ENCODE results near the gene BICDL1.

Gene BICDL1

DNA sequence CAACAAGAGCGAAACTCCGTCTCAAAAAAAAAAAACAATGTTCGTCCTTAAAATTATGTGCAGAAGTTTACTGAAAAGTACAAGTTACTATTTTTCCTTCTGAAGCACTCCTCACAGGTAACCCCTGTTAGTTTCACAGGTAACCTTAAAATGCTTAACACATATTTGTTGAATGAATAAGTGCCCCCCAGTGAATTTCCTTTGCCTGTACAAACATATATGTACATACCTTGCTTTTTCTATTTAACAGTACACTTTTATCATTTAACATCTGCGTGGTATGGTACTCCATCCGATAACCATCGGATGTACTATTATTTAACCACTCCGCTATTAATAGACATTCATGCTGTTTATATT is 128.9 kb downstream of the BICDL1 start:
- peak overlapping the region; percentile 75 for H3K27ac Mint-ChIP-seq
- no peaks in the 10 kb centered on the region for H3K9me3 Mint-ChIP-seq

DNA sequence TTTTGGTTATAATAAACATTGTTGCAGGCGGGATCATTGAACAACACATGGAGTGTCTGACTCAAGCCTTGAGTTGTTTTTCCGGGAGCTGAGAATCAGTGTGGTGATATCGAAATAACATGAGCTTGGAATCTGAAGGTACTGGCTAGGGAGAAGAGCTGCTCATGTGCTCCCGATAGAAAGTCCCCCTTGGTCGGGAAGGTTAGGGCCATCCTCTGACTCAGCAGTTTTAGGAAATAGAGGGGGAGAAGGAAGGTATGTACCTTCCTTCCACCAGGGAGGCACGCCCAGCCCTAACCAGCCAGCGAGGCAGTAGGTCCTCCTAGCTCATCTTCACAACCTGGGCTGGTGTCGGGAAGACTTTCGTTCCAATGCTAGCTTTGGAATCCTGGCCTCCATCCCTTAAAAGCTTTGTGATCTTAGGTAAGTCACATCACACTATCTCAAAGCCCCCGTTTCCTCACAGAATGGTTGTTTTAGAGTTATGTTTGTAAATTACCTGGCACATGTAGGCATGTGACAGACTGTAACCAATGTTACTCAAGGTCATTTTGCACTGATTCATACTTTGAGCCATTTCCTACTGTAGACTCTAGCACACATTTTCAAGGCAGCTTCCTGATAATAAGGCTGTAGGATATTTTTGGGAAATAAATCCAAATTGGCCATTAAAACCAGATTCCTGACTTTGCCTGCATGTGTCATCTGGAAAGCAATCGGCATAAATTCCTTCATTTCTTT is 129.5 kb downstream of the BICDL1 start:
- TF ChIP-seq, protein P1, sequence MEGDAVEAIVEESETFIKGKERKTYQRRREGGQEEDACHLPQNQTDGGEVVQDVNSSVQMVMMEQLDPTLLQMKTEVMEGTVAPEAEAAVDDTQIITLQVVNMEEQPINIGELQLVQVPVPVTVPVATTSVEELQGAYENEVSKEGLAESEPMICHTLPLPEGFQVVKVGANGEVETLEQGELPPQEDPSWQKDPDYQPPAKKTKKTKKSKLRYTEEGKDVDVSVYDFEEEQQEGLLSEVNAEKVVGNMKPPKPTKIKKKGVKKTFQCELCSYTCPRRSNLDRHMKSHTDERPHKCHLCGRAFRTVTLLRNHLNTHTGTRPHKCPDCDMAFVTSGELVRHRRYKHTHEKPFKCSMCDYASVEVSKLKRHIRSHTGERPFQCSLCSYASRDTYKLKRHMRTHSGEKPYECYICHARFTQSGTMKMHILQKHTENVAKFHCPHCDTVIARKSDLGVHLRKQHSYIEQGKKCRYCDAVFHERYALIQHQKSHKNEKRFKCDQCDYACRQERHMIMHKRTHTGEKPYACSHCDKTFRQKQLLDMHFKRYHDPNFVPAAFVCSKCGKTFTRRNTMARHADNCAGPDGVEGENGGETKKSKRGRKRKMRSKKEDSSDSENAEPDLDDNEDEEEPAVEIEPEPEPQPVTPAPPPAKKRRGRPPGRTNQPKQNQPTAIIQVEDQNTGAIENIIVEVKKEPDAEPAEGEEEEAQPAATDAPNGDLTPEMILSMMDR (IDR thresholded peaks at IDR 0.05) = no peak
- Mint-ChIP-seq H3K4me1 (peaks cover 52% of the 10 kb centered on the region), H3K9me3 (no peaks in the 10 kb centered on the region), H3K4me3 (peak overlapping the region; percentile 92), H3K27ac (no peak overlapping the region), H3K27me3 (ENCODE audit: low read depth, poor library complexity) (no peaks in the 10 kb centered on the region), H3K36me3 (ENCODE audit: low read depth) (peaks cover 17% of the 10 kb centered on the region)
- DNase-seq = no peak

More for the DNA sequence above, 128.9 kb downstream of the BICDL1 start:
- peaks cover 52% of the 10 kb centered on the region for H3K4me1 Mint-ChIP-seq
- H3K36me3 Mint-ChIP-seq (ENCODE audit: low read depth) = peaks cover 22% of the 10 kb centered on the region
- TF ChIP-seq, protein P1 (IDR thresholded peaks at IDR 0.05) = no peak
- peaks cover 3% of the 10 kb centered on the region for H3K27me3 Mint-ChIP-seq (ENCODE audit: low read depth, poor library complexity)
- peak overlapping the region; percentile 92 for H3K4me3 Mint-ChIP-seq
- no peak for DNase-seq

DNA sequence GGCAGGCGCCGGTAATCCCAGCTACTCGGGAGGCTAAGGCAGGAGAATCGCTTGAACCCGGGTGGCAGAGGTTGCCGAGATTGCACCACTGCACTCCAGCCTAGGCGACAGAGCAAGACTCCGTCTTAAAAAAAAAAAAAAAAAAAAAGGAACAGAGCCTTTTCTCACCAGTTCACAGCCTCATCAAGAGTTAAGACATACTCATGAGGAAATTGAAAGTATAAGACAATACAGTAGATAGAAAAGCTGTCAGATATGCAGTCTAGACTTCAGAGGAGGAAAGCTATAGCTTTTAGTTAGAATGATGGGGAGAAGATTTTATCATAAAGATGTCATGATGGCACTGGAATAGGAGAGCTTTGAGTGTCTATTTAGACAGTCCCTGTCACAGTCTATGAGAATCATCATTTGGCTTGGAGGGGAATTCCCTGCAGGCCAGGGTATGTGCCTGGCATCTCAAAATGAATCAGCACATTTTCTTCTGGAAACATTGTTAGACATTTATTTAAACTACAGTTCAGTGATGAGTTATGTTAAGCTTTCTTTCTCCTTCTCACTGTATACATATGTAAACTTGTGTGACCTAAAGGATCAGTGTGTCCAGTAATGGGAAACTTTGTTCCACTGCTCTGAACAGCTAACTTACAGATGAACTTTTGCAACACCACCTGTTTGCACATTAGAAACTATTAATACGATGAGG is 130.4 kb downstream of the BICDL1 start:
- H3K27ac Mint-ChIP-seq = no peak overlapping the region
- H3K27me3 Mint-ChIP-seq (ENCODE audit: low read depth, poor library complexity) = no peaks in the 10 kb centered on the region
- TF ChIP-seq, protein P1 (IDR thresholded peaks at IDR 0.05) = no peak
- H3K4me1 Mint-ChIP-seq = peaks cover 50% of the 10 kb centered on the region
- H3K4me3 Mint-ChIP-seq = no peak overlapping the region
- H3K36me3 Mint-ChIP-seq (ENCODE audit: low read depth) = peaks cover 9% of the 10 kb centered on the region
- no peak for DNase-seq
- no peaks in the 10 kb centered on the region for H3K9me3 Mint-ChIP-seq

DNA sequence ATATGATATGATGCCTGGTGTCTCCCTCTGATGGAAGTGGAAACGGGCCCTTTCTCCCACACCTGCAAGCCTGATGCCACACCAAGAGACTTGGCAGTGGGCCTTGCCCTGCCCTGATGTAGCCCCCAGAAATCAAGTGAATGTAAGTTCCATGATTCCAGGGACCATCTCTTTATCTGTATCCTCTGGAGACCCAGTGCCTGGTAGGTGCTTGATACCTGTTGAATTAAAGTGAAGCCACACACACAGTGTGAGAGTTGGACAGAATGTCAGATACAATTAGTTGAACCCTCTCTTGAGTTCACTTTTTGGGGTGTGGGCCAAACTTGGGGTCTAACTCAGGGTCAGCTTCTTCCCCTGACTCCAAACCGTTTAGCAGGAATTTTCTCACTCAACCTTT is 132.3 kb downstream of the BICDL1 start:
- Mint-ChIP-seq H3K4me1 (peaks cover 31% of the 10 kb centered on the region), H3K4me3 (no peak overlapping the region), H3K9me3 (no peaks in the 10 kb centered on the region), H3K27ac (no peak overlapping the region), H3K27me3 (ENCODE audit: low read depth, poor library complexity) (no peaks in the 10 kb centered on the region), H3K36me3 (ENCODE audit: low read depth) (no peaks in the 10 kb centered on the region)
- TF ChIP-seq, protein P1 (IDR thresholded peaks at IDR 0.05) = no peak
- no peak for DNase-seq

GRCh38 chr12:120121766-120122293 is 132.8 kb downstream of the BICDL1 start:
- no peaks in the 10 kb centered on the region for H3K9me3 Mint-ChIP-seq
- peaks cover 5% of the 10 kb centered on the region for H3K36me3 Mint-ChIP-seq (ENCODE audit: low read depth)
- no peak overlapping the region for H3K4me3 Mint-ChIP-seq
- TF ChIP-seq, protein P1 (IDR thresholded peaks at IDR 0.05) = no peak
- H3K4me1 Mint-ChIP-seq = peaks cover 31% of the 10 kb centered on the region
- no peaks in the 10 kb centered on the region for H3K27me3 Mint-ChIP-seq (ENCODE audit: low read depth, poor library complexity)
- no peak for DNase-seq
- H3K27ac Mint-ChIP-seq = no peak overlapping the region

All from nephron progenitor cell (in vitro differentiated cells).